NCI-H2171 treated with DMSO at 0.1 percent for 48 hours (cell line): Measurements from ENCODE around the gene CPEB3.

Experiments used
- DNase-seq: peaks from one replicate; lab custom pipeline; 2025; lab: John Stamatoyannopoulos, UW

Gene CPEB3

GRCh38 chr10:92213049-92213448, 77.8 kb downstream of the CPEB3 start:
- no peak for DNase-seq

- no peak for DNase-seq
These were observed 82.1 kb downstream of the CPEB3 start for GRCh38 chr10:92208736-92209135.

- no peak for DNase-seq
These were observed 82.6 kb downstream of the CPEB3 start for GRCh38 chr10:92208157-92208720.

GRCh38 chr10:92207061-92207460, 83.8 kb downstream of the CPEB3 start:
- DNase-seq: no peak

- peak; percentile 42 for DNase-seq
These were observed 86.8 kb downstream of the CPEB3 start for GRCh38 chr10:92203919-92204623.

- no peak for DNase-seq
These were observed 88.3 kb downstream of the CPEB3 start for GRCh38 chr10:92202536-92202935.

- peak; percentile 17 for DNase-seq
These were observed 90.3 kb downstream of the CPEB3 start for GRCh38 chr10:92200564-92200963.

- no peak for DNase-seq
These were observed 103.8 kb downstream of the CPEB3 start for GRCh38 chr10:92187101-92187500.

GRCh38 chr10:92184977-92185376, 105.9 kb downstream of the CPEB3 start:
- DNase-seq: no peak

GRCh38 chr10:92183199-92183598, 107.7 kb downstream of the CPEB3 start:
- DNase-seq: no peak

- no peak for DNase-seq
These were observed 109.3 kb downstream of the CPEB3 start for GRCh38 chr10:92181575-92181974.

- DNase-seq: no peak
These were observed 110.5 kb downstream of the CPEB3 start for GRCh38 chr10:92180399-92180798.

GRCh38 chr10:92177546-92177945, 113.3 kb downstream of the CPEB3 start:
- no peak for DNase-seq

GRCh38 chr10:92175164-92175563, 115.7 kb downstream of the CPEB3 start:
- no peak for DNase-seq

GRCh38 chr10:92173996-92174395, 116.9 kb downstream of the CPEB3 start:
- DNase-seq: peak; percentile 60

GRCh38 chr10:92164036-92164696, 126.7 kb downstream of the CPEB3 start:
- DNase-seq: no peak

- DNase-seq: no peak
These were observed 128.3 kb downstream of the CPEB3 start for GRCh38 chr10:92162541-92162940.

GRCh38 chr10:92156874-92157773, 133.8 kb downstream of the CPEB3 start:
- DNase-seq: no peak

GRCh38 chr10:92150823-92151222, 140.1 kb downstream of the CPEB3 start:
- DNase-seq: no peak

GRCh38 chr10:92149261-92149660, 141.6 kb downstream of the CPEB3 start:
- no peak for DNase-seq

GRCh38 chr10:92146781-92147180, 144.1 kb downstream of the CPEB3 start:
- DNase-seq: no peak

GRCh38 chr10:92146107-92146506, 144.8 kb downstream of the CPEB3 start:
- DNase-seq: no peak
